Measurements from ENCODE around the gene PTPN6. TPM values are rescaled to one million over a fixed set of nuclear protein-coding genes. Genes with fewer than 3 reads are reported as not detected.

The PTPN6 gene
- total and polyA plus RNA-seq, 10 of the 15 experiments (the other 5 are each of a cell fraction or from before 2014, with no cell fraction given) = 229 to 457 (median 370) TPM

GRCh38 chr12:6955108-6956020, 4.2 kb downstream of the PTPN6 start:
- peaks cover 74% of the 10 kb centered on the region for H3K4me1 ChIP-seq (ENCODE audit: control insufficient read depth, insufficient read depth, low read length)
- FAIRE-seq (no peak), DNase-seq (ENCODE audit: low read depth, low spot score) (no peak), ATAC-seq (no peak)
- intact Hi-C loops (cut with micrococcal nuclease; ENCODE audit: unreplicated experiment) = no loop called here
- peak overlapping the region; percentile 99 for H3K4me2 ChIP-seq (ENCODE audit: control insufficient read depth, insufficient read depth)
- SMC1A ChIA-PET (ENCODE audit: uncharacterized antibody, unreplicated experiment) = interaction anchor here (0.9 to 13.2 kb wide), 3 partner anchors 8 to 30 kb away, joined by 3 to 395 read pairs (median 7); partner anchors contain the start of genes C12orf57, PTPN6 and RNU7-1
- RAD21 ChIA-PET (ENCODE audit: unreplicated experiment) = interaction anchor here (1.9 to 13.5 kb wide), 3 partner anchors 9 to 153 kb away, joined by 6 to 426 read pairs (median 12); partner anchors contain the start of genes C12orf57, C1RL and RNU7-1
- no peaks in the 10 kb centered on the region for H3K27me3 ChIP-seq (replicated peaks in 1 of 2; ENCODE audit: control insufficient read depth in 2 of 2, insufficient read depth in 2 of 2, low read length in 1 of 2)
- peak overlapping the region; percentile 99 for H3K27ac ChIP-seq (ENCODE audit: control insufficient read depth, insufficient read depth)
- WGBS (ENCODE audit: insufficient coverage, insufficient replicate concordance, low lambda C conversion rate, missing lambda C conversion rate) = 52% methylated on average over 21 of the region's 22 CpGs
- peaks cover 8 to 39% of the 10 kb centered on the region in 2 experiments for H3K36me3 ChIP-seq (ENCODE audit: control insufficient read depth in 2 of 2, insufficient read depth in 2 of 2, low read length in 1 of 2)
- TF ChIP-seq ZSCAN29 (IDR thresholded peaks at IDR 0.05) (0 out of 2 replicates have a peak, but pooled peaks have one; percentile 13), ZZZ3 (IDR thresholded peaks at IDR 0.05; ENCODE audit: control insufficient read depth, insufficient read length, low read depth) (no peak), TCF3 (IDR thresholded peaks at IDR 0.05; ENCODE audit: borderline replicate concordance, insufficient read depth, low read depth, low read length) (no peak), BCL11A (IDR thresholded peaks at IDR 0.05; ENCODE audit: low read depth, low read length) (no peak)
- CTCF ChIA-PET = interaction anchor here (1.2 to 13.2 kb wide), 4 partner anchors 8 to 157 kb away, joined by 3 to 645 read pairs (median 4); partner anchors contain the start of genes C12orf57, PTPN6 and RNU7-1
- H3K79me2 ChIP-seq (ENCODE audit: control insufficient read depth, insufficient read depth, low read length) = peaks cover 99% of the 10 kb centered on the region
- H2AFZ ChIP-seq (ENCODE audit: control insufficient read depth, low read depth, low read length) = no peak overlapping the region
- peak overlapping the region; percentile 99 for H3K9ac ChIP-seq (ENCODE audit: control insufficient read depth, insufficient read depth, low read length)
- no peaks in the 10 kb centered on the region for H3K9me3 ChIP-seq (replicated peaks; ENCODE audit: control insufficient read depth, insufficient read depth, low read length)
- no peaks in the 10 kb centered on the region for H4K20me1 ChIP-seq (ENCODE audit: control insufficient read depth, insufficient read depth)
- in situ Hi-C loops (cut with MboI) = loop anchor here (25.0 kb wide), 1 partner anchor 1682 kb away; no protein-coding TSS in a partner anchor
- H3K4me3 ChIP-seq = peak overlapping the region; percentile 95; the same call in 1 of the 2 replicates
- POLR2A ChIA-PET = interaction anchor here (1.2 to 13.5 kb wide), 3 partner anchors 10 to 30 kb away, joined by 4 to 524 read pairs (median 7); partner anchors contain the start of genes C12orf57, PTPN6 and RNU7-1
- no TSS peak for BruUV-seq (replicated peaks)

All from GM12878 (cell line).